ENCODE measurements around the gene CASD1.

The CASD1 gene

GRCh38 chr7:94590526-94591162, 81.0 kb downstream of the CASD1 start:
- DNase-seq = no peak

GRCh38 chr7:94591176-94591575, 81.6 kb downstream of the CASD1 start:
- DNase-seq = no peak

GRCh38 chr7:94594882-94595281, 85.3 kb downstream of the CASD1 start:
- no peak for DNase-seq

GRCh38 chr7:94595717-94596116, 86.1 kb downstream of the CASD1 start:
- no peak for DNase-seq

GRCh38 chr7:94600267-94600666, 90.7 kb downstream of the CASD1 start:
- no peak for DNase-seq

DNA sequence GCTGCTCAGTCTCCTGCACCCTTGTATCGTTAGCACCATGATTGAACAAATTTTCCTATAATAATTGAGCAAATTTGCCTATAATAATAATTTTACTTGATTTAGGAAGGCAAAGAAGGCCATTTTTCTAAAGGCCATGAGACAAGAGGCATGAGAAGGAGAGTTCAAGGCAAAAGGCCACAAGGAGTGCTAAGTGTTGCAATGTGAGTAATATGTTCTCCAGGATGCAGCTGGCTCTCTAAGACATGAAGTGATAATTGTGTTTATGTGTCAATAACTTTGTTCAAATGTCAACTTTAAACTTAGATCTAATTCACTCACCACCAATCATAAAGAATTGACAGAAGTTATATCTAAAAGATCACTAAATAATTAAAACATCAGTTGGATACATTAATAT, 92.6 kb downstream of the CASD1 start:
- DNase-seq = no peak

DNA sequence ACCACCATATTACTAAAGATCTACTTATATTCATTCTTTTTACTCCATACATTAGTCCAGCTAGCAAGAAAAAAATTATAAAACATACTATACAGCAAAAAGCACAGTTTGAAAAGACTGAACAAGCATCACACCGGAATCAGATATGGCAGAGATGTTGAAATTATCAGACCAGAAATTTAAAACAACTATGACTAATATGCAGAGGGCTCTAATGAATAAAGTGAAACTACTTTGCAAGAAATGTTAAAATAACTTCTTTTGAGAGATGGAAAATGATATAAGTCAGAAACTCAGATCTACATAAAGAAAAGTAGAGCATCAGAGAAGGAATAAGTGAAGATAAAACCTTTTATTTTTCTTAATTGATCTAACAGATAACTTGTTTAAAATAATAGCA, 95.4 kb downstream of the CASD1 start:
- DNase-seq = no peak

All from NCI-H1092 treated with DMSO at 0.1 percent for 48 hours (cell line).